GM10847 (cell line): Measurements from ENCODE around the gene OR4F3.
"Not testable (repeated sequence)": the region's sequence is repeated elsewhere in the genome, so short reads cannot be mapped to it uniquely, and the experiment has no call there.

Experiments
- POLR2A ChIP-seq: IDR thresholded peaks from 2 replicates; pipeline ENCODE4 v1.6.1; 2011; ENCODE audit not compliant: insufficient read length; ENCODE audit errors: extremely low read depth

OR4F3 gene

GRCh38 chr5:181366968-181367367, at the start of gene OR4F3:
OR4F3 (plus strand) TSS chr5:181367268.
- not testable (repeated sequence) for TF ChIP-seq POLR2A
